Peyer's patch (tissue), 4 donors: ENCODE measurements around the gene CYP11A1.

ENCODE experiments used
- CTCF ChIP-seq, 6 experiments: fragments of 450-650 bp in 4 of 6; fragments of 200-600 bp in 2 of 6; sonication (generic) in 1 of 6; IDR thresholded peaks; one replicate each; pipeline ENCODE4 v1.5.1; 2017 to 2019; ENCODE audit warnings: antibody characterized with exemption in 6 of 6, mild to moderate bottlenecking in 3 of 6, moderate library complexity in 1 of 6
- POLR2A ChIP-seq, 2 donors: fragments of 450-650 bp; IDR thresholded peaks; one replicate each; pipeline ENCODE4 v1.5.1; 2017; ENCODE audit warnings: antibody characterized with exemption in 2 of 2, mild to moderate bottlenecking in 2 of 2, moderate library complexity in 2 of 2

GRCh38 chr15:74352393-74352910 is 15.0 kb downstream of the CYP11A1 start:
- no peak for TF ChIP-seq POLR2A (IDR thresholded peaks at IDR 0.05)
- TF ChIP-seq CTCF (IDR thresholded peaks at IDR 0.05): no peak
